Measurements from ENCODE around the gene DTX3L.

Gene DTX3L

DNA sequence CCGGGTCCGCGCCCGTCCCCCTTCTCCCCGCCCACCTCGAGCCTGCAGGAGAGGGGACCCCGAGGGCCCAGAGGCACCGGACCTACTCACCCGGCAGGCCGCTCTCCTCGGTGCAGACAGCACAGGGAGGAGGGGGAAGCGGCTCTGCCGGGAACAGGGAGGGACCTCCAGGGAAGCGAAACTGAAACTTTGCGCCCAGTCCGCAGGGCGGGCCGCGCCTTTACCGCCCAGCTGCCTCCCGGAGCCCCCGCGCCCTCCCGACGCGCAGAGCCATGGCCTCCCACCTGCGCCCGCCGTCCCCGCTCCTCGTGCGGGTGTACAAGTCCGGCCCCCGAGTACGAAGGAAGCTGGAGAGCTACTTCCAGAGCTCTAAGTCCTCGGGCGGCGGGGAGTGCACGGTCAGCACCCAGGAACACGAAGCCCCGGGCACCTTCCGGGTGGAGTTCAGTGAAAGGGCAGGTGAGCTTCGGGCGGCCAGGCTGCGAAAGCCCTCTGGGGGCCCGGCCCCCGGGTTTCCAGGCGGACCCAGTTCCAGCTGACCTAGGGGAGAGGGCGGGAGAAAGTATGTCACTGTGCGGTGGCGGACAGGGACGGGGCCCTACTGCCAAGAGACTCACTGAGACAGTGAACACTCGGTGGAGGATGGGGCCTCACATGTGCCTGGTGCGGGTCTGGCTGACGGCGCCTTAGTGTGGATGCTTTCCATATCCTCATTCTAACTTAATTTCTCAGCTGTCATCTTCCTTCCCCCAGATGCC, at the start of gene DTX3L, which contains the start of gene PARP9:
Gene DTX3L, plus strand, starts transcription at position 184 of the 758 bp plus-strand sequence. Its CDS starts 89 bp downstream, at position 273.
Gene PARP9, minus strand, starts transcription at position 146 of the 758 bp plus-strand sequence. CDS start 4,680 bp downstream, outside the sequence.
- DNase-seq = peak; percentile 40

GRCh38 chr3:122515020-122515468, 49.1 kb upstream of the DTX3L start:
- no peak for DNase-seq

DNA sequence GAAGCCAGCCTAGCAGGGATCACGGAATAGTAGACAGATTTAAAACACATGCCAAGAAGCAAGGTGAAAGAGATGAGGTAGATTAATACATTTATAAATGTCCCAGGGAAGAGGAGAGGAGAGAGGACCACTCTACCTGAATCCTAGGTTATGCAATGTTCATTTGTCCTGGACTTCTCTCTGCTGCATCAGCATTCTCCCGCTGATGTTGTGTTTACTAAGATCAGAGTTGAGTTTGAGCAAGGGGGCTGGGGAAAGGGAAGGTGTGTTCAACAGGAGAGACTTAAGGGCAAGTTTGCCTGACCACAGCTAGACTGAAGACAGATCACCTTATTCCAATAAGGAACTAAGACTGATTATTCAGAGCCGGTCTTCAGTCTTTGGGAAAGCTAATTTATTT, 48.3 kb upstream of the DTX3L start:
- no peak for DNase-seq

DNA sequence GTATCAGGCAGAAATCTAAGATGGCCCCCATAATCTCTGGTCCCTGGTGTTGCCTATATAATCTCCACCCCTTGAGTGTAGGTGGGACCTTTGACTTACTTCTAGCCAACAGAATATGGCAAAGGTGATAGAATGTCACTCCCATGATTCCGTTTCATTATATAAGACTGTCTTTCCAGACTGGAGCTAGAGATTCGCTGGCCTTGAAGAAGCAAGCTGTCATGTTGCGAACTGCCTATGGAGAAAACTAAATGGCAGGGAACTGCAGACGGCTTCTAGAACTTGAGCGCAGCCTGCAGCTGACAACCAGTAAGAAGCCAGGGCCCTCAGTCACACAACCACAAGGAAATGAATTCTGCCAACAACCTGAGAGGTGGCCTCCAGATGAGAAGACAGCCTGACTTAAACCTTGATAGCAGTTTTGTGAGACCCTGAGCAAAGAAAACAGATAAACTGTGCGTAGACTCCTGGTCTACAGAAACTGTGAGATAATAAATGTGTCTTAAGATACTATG, 47.2 kb upstream of the DTX3L start:
- DNase-seq = no peak

DNA sequence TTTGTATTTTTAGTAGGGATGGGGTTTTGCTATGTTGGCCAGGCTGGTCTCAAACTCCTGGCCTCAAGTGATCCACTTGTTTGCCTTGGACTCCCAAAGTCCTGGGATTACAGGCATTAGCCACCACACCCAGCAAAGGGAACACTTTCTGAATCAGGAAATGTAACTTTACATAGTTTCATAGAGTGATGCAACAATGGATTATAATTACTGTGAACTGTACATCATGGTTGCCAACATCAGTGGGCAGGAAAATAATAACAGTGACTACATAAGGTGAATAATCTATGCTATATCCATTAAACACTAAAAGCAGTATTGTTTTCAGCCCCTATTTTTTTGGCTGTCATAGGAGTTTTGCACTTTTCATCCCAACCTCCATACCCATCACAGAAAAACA, 44.4 kb upstream of the DTX3L start:
- DNase-seq = no peak

GRCh38 chr3:122520861-122521260, 43.3 kb upstream of the DTX3L start:
- no peak for DNase-seq

- no peak for DNase-seq
Measured at GRCh38 chr3:122523317-122523716, 40.8 kb upstream of the DTX3L start.

DNA sequence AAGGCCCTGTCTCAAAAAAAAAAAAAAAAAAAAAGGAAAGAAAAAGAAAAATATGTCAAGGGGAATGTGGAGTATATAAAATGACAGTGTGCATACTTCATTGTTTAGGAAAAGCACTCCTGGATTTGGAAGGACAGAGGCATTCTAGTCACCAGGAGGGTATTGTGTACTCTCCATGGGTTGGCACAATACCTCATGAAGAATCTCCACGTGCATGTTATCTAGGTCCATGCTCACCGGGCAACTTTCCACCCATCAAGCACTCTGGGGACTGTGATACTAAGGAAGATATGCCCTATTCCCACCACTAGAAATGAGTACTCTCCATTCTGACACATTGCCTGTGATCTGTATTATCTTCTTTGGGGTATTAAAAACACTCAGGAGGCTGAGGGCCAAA, 34.0 kb upstream of the DTX3L start:
- DNase-seq = no peak

DNA sequence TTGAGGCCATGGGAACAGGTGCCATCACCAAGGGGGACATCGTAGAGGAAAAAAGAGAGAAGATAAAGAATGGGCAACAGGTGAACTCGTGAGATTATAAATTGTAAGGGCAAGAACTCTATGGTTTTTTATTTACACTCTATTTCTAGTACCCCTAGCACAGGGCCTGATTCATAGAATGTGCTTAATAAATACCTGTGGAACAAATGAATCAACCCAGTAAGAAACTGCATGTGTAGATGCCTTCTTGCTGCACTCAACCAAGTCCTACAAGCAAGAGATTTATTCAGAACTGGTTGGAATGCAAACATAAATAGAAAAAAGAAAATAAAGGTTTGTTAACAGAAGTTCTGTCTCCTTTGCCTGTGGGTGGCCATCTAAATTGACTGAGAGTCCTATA, 30.7 kb upstream of the DTX3L start:
- no peak for DNase-seq

DNA sequence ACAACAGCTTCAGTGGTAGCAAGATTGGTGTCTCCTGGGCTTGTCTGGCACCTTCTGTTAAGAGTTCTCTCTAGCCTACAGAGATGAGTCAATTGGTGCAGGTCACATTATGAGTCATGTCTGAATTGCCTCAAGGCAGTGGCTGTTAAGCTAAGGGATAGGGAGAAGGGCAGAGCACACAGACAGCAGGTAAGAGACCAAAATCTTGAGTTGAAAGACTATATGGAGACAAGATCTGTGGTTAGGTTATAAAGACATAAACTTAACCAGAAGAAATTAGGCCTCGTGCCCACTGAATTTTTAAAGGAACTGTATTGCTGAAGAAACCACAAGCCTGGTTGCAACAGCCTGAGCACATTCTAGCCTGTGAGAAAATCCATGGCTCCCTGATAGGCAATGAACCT, 30.2 kb upstream of the DTX3L start:
- no peak for DNase-seq

DNA sequence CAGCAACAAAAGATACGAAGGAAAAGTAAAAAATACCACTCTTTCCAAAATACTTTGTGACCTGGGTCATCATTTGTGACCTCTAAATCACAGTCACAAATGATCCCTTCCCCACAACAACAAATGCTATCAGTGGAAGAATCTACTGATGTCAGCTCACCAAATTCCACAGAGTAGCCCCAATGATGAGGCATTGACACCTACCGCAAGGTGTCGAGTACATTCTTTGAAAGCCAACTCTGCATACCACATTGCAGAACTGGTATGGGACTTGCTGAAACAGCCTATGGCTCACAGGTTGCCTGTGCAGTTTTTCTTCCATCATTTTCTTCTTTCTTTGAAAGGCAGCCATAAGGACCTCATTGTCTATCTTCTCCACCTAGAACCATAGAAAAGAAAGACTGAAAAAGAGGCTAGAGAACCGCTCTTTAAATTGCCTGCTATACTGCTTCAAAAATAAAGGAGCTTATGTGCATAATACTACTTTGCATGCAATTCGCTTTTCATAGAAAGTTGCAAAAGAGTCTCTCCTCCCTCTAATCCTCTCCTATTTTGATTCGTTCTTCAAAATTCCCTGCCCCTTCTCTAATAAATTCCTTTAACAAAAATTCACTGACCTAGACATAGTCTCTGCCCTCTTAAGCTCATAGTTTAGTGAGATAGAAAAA, 28.0 kb upstream of the DTX3L start:
- no peak for DNase-seq

- DNase-seq = no peak
Measured at GRCh38 chr3:122536632-122537001, 27.5 kb upstream of the DTX3L start.

DNA sequence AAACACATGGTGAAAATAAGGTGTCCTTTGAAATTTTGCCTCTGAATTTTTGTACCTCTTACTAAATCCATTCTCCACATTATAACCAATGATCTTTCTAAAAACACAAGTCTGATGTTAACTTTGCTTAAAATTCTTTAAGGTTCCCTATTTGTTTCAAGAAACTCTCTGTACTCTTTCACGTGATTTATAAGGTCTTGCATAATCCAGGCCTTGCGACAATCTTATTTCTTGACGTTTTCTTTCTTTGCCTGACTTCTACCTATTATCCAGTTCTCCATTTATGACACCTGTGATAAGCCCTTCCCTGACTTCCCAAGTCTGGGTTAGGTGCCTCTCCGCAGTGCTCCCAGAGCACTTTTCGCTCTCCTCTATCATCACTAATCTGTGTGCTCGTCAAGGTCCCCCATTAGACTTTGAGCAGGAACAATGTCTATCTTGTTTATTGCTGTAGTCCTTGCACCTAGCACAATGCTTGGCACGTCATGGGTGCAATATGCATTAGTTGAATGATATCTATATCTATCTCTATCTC, 25.1 kb upstream of the DTX3L start:
- DNase-seq = no peak

DNA sequence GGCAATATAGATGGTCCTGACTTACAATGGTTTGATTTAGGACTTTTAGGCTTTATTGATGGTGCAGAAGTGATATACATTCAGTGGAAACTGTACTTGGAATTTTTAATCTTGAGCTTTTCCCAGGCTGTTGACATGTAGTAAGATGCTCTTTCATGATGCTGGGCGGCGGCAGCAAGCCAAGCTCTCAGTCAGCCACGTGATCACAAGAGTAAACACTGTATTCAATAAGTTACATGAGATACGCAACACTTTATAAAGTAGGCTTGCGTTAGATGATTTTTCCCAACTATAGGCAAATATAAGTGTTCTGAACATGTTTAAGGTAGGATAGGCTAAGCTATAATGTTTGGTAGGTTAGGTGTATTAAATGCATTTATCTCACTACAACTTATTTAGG, 18.0 kb upstream of the DTX3L start:
- no peak for DNase-seq

DNA sequence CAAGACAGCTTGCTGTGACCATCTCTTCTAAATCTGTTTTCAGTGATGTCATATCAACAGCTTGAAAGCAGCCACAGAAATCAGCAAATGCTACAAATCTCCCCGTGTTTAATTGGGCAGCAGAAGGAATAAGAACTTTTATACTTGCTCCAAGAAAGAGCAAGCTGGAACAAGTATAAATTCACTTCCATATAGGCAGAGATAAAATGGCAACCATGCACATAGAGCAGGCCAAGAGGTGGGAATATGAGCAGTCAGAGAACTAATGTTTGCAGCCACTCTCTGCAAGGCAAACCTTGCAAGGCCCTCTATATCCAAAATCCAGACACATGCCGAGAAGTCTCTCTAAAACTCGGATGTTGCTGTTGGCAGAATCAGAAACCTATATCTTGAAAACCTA, 16.1 kb upstream of the DTX3L start:
- DNase-seq = no peak

- no peak for DNase-seq
Measured at GRCh38 chr3:122548619-122549018, 15.5 kb upstream of the DTX3L start.

GRCh38 chr3:122553171-122553570, 11.0 kb upstream of the DTX3L start:
- no peak for DNase-seq

- no peak for DNase-seq
Measured at GRCh38 chr3:122555275-122556071, 8.7 kb upstream of the DTX3L start.

DNA sequence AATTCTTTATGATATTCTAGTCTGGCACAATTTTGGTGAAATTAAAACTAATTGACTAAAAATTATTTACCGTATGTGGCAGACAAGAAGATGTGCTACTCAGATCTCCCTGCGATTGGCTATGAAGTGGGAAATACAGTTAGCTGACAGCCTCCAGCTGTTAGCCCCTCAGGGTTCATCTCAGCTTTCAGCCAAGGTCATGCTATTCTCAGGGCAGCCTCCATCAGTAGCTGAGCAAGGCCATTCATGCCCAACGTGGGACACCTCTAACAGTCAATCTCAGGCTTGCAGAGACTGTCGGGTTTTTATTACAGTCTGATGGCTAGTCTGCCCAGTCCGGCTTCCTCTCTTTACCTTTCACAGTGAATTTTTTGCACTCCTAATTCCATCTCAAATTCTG, 6.8 kb upstream of the DTX3L start:
- no peak for DNase-seq

GRCh38 chr3:122558605-122559004, 5.5 kb upstream of the DTX3L start:
- DNase-seq = no peak

GRCh38 chr3:122559906-122560305, 4.2 kb upstream of the DTX3L start:
- DNase-seq = no peak

- DNase-seq = peak; percentile 36
Measured at GRCh38 chr3:122560680-122561079, 3.5 kb upstream of the DTX3L start.
